Left lung (tissue), 10 donors: ENCODE data around the gene SLX4IP. TPM values are rescaled to one million over a fixed set of nuclear protein-coding genes. Genes with fewer than 3 reads are reported as not detected.
"Not testable (repeated sequence)": the region's sequence is repeated elsewhere in the genome, so short reads cannot be mapped to it uniquely, and the experiment has no call there.

ENCODE experiments used
- ATAC-seq: fragments of 200-7000 bp; cut with Tn5 transposase; one replicate; pipeline ENCODE4 v1.9.1; 2020; ENCODE audit warnings: moderate library complexity
- DNase-seq, 4 donors: peaks; one replicate each; pipeline ENCODE4 v3.0.0-alpha.2; 2013 to 2020
- H3K27ac ChIP-seq, 2 donors: fragments of 200-600 bp; sonication (generic) in 1 of 2; one replicate each; pipeline versions ENCODE4 v1.5.0 to v1.8.0; 2020 to 2021
- H3K27me3 ChIP-seq, 2 donors: fragments of 200-600 bp; sonication (generic) in 1 of 2; one replicate each; pipeline versions ENCODE4 v1.5.0 to v1.8.0; 2020 to 2021
- H3K36me3 ChIP-seq, 2 donors: fragments of 200-600 bp; sonication (generic) in 1 of 2; one replicate each; pipeline versions ENCODE4 v1.5.0 to v1.8.0; 2020 to 2021
- H3K4me1 ChIP-seq, 2 donors: fragments of 200-600 bp; one replicate each; pipeline ENCODE4 v1.8.0; 2021
- H3K4me3 ChIP-seq, 2 donors: fragments of 200-600 bp; sonication (generic) in 1 of 2; one replicate each; pipeline versions ENCODE4 v1.5.0 to v1.8.0; 2020 to 2021; ENCODE audit warnings: mild to moderate bottlenecking in 1 of 2
- H3K9me3 ChIP-seq, 2 donors: fragments of 200-600 bp; sonication (generic) in 1 of 2; one replicate each; pipeline versions ENCODE4 v1.5.0 to v1.8.0; 2020 to 2021
- CTCF ChIP-seq, 2 donors: fragments of 200-600 bp; sonication (generic) in 1 of 2; IDR thresholded peaks; one replicate each; pipeline versions ENCODE4 v1.5.0 to v1.8.0; 2021; ENCODE audit warnings: antibody characterized with exemption in 2 of 2
- intact Hi-C, 2 donors: fragments of 100-400 bp; cut with DNase I; formaldehyde crosslinking; loops; one replicate each; pipeline versions ENCODE4 v1.11.2 to v1.14.2; 2022
- polyA plus RNA-seq, 6 donors: library from polyadenylated mRNA; unstranded; fragments of 120-200 nt; gene quantifications; one replicate each; pipeline ENCODE4 v1.2.1, GENCODE V29; 2013; ENCODE audit not compliant: insufficient read length in 6 of 6
- total RNA-seq, 2 donors: library from RNA; stranded (reverse); fragmentation: NEBNext Ultra II Directional; extraction: Animal tissue kit (Norgen Biotek cat#: 25700); gene quantifications; one replicate each; pipeline ENCODE4 v1.2.1, GENCODE V29; 2021
- donor health status: DM: no; HTN: yes; CAD: no.
- donor health status: DM: no; HTN: no; CAD: no.

The SLX4IP gene
- total and polyA plus RNA-seq, 8 donors: 6.0 to 12.3 (median 10.3) TPM

- Histone ChIP-seq H3K4me1 (no peaks in the 10 kb centered on the region), H3K4me3 (no peak overlapping the region), H3K36me3 (no peaks in the 10 kb centered on the region), H3K9me3 (no peaks in the 10 kb centered on the region), H3K27ac (no peak overlapping the region), H3K27me3 (no peaks in the 10 kb centered on the region)
- TF ChIP-seq CTCF (IDR thresholded peaks at IDR 0.05): no peak
- intact Hi-C loops: no loop called here
- DNase-seq (no peak), ATAC-seq (no peak)
Measured at GRCh38 chr20:10390709-10391108, 44.4 kb upstream of the SLX4IP start.

- H3K36me3 ChIP-seq: not testable (repeated sequence)
Measured at GRCh38 chr20:10394752-10395151, 40.4 kb upstream of the SLX4IP start.

GRCh38 chr20:10398834-10399369 is 36.2 kb upstream of the SLX4IP start:
- intact Hi-C loops: no loop called here
- H3K9me3 ChIP-seq: no peaks in the 10 kb centered on the region
- no peak for ATAC-seq

More at GRCh38 chr20:10394752-10395151, 40.4 kb upstream of the SLX4IP start:
- H3K9me3 ChIP-seq, intact Hi-C loops, DNase-seq, H3K4me1 ChIP-seq, H3K27me3 ChIP-seq, H3K4me3 ChIP-seq, ATAC-seq, H3K27ac ChIP-seq: not testable (repeated sequence)

GRCh38 chr20:10402938-10403608 is 32.0 kb upstream of the SLX4IP start:
- peaks cover 0 to 33% of the 10 kb centered on the region in 2 donors for H3K36me3 ChIP-seq
- no peak overlapping the region for H3K27ac ChIP-seq
- no peaks in the 10 kb centered on the region for H3K4me1 ChIP-seq
- DNase-seq (no peak), ATAC-seq (no peak)
- H3K4me3 ChIP-seq: no peak overlapping the region
- no peak for TF ChIP-seq CTCF (IDR thresholded peaks at IDR 0.05)
- H3K27me3 ChIP-seq: no peaks in the 10 kb centered on the region
- intact Hi-C loops: no loop called here
- no peaks in the 10 kb centered on the region for H3K9me3 ChIP-seq

More at GRCh38 chr20:10398834-10399369, 36.2 kb upstream of the SLX4IP start:
- Histone ChIP-seq H3K36me3 (no peaks in the 10 kb centered on the region), H3K27ac (no peak overlapping the region), H3K4me1 (no peaks in the 10 kb centered on the region), H3K27me3 (no peaks in the 10 kb centered on the region), H3K4me3 (no peak overlapping the region)
- no peak for TF ChIP-seq CTCF (IDR thresholded peaks at IDR 0.05)
- no peak for DNase-seq

GRCh38 chr20:10404023-10404628 is 31.0 kb upstream of the SLX4IP start:
- no peak for TF ChIP-seq CTCF (IDR thresholded peaks at IDR 0.05)
- H3K4me3 ChIP-seq: no peak overlapping the region
- no peaks in the 10 kb centered on the region for H3K9me3 ChIP-seq
- no peak for ATAC-seq
- H3K27ac ChIP-seq: no peak overlapping the region
- intact Hi-C loops: no loop called here
- DNase-seq: no peak
- peaks cover 0 to 33% of the 10 kb centered on the region in 2 donors for H3K36me3 ChIP-seq
- no peaks in the 10 kb centered on the region for H3K4me1 ChIP-seq
- no peaks in the 10 kb centered on the region for H3K27me3 ChIP-seq
